Neural crest cell (in vitro differentiated cells): ENCODE measurements around the gene GRM4. TPM values are rescaled to one million over a fixed set of nuclear protein-coding genes. Genes with fewer than 3 reads are reported as not detected.

Experiments
- DNase-seq: peaks from one replicate; pipeline ENCODE4 v3.0.0; 2021; ENCODE audit warnings: low read depth, mixed read lengths, low spot score
- H3K27ac Mint-ChIP-seq: one replicate; pipeline ENCODE4 v1.8.0; 2021; ENCODE audit warnings: mild to moderate bottlenecking, mixed read lengths; ENCODE audit not compliant: unreplicated experiment
- H3K27me3 Mint-ChIP-seq: 2 replicates; pipeline ENCODE4 v1.8.0; 2021; ENCODE audit warnings: low read depth, mild to moderate bottlenecking, mixed read lengths
- H3K36me3 Mint-ChIP-seq: 2 replicates; pipeline ENCODE4 v1.8.0; 2021; ENCODE audit warnings: low read depth, mild to moderate bottlenecking, mixed read lengths
- H3K4me1 Mint-ChIP-seq: 2 replicates; pipeline ENCODE4 v1.8.0; 2021; ENCODE audit warnings: mixed read lengths
- H3K4me3 Mint-ChIP-seq: one replicate; pipeline ENCODE4 v1.8.0; 2021; ENCODE audit warnings: mild to moderate bottlenecking, mixed read lengths
- H3K9me3 Mint-ChIP-seq: 2 replicates; pipeline ENCODE4 v1.8.0; 2021; ENCODE audit warnings: mixed read lengths
- CTCF ChIP-seq: fragments of 200-600 bp; sonication (generic); conservative IDR thresholded peaks from 2 replicates; pipeline ENCODE4 v1.5.0; 2021; ENCODE audit warnings: antibody characterized with exemption, mild to moderate bottlenecking
- total RNA-seq: library from RNA; stranded (reverse); gene quantifications from 2 replicates; pipeline ENCODE4 v1.2.1, GENCODE V29; 2021

GRM4 gene
- total RNA-seq, 1 donor from 2014 or later, result not detected

GRCh38 chr6:34049395-34050342 is 96.2 kb downstream of the GRM4 start:
- Mint-ChIP-seq H3K4me1 (peaks cover 4% of the 10 kb centered on the region), H3K36me3 (no peaks in the 10 kb centered on the region), H3K4me3 (no peak overlapping the region), H3K27me3 (peaks cover 17% of the 10 kb centered on the region), H3K27ac (no peak overlapping the region), H3K9me3 (no peaks in the 10 kb centered on the region)
- no peak for DNase-seq
- TF ChIP-seq CTCF, result no peak

- H3K4me3 Mint-ChIP-seq, result no peak overlapping the region
- H3K36me3 Mint-ChIP-seq, result no peaks in the 10 kb centered on the region
- H3K27ac Mint-ChIP-seq, result no peak overlapping the region
- peaks cover 4% of the 10 kb centered on the region for H3K4me1 Mint-ChIP-seq
- no peaks in the 10 kb centered on the region for H3K9me3 Mint-ChIP-seq
- H3K27me3 Mint-ChIP-seq, result peaks cover 17% of the 10 kb centered on the region
- no peak for DNase-seq
- no peak for TF ChIP-seq CTCF
These were observed 97.7 kb downstream of the GRM4 start for GRCh38 chr6:34047913-34048867.

- H3K4me1 Mint-ChIP-seq, result peaks cover 4% of the 10 kb centered on the region
- peaks cover 17% of the 10 kb centered on the region for H3K27me3 Mint-ChIP-seq
- H3K4me3 Mint-ChIP-seq, result no peak overlapping the region
- no peaks in the 10 kb centered on the region for H3K36me3 Mint-ChIP-seq
- no peak for DNase-seq
- H3K27ac Mint-ChIP-seq, result no peak overlapping the region
- no peaks in the 10 kb centered on the region for H3K9me3 Mint-ChIP-seq
- TF ChIP-seq CTCF, result no peak
These were observed 99.3 kb downstream of the GRM4 start for GRCh38 chr6:34046617-34047016.

- no peak overlapping the region for H3K27ac Mint-ChIP-seq
- no peaks in the 10 kb centered on the region for H3K9me3 Mint-ChIP-seq
- DNase-seq, result no peak
- peaks cover 17% of the 10 kb centered on the region for H3K27me3 Mint-ChIP-seq
- H3K4me3 Mint-ChIP-seq, result no peak overlapping the region
- TF ChIP-seq CTCF, result no peak
- H3K4me1 Mint-ChIP-seq, result peaks cover 4% of the 10 kb centered on the region
- no peaks in the 10 kb centered on the region for H3K36me3 Mint-ChIP-seq
These were observed 100.1 kb downstream of the GRM4 start for GRCh38 chr6:34045771-34046170.

GRCh38 chr6:34044945-34045595 is 100.8 kb downstream of the GRM4 start:
- Mint-ChIP-seq H3K27me3 (peaks cover 17% of the 10 kb centered on the region), H3K4me1 (peaks cover 4% of the 10 kb centered on the region), H3K36me3 (no peaks in the 10 kb centered on the region), H3K9me3 (no peaks in the 10 kb centered on the region), H3K4me3 (no peak overlapping the region), H3K27ac (no peak overlapping the region)
- DNase-seq, result no peak
- no peak for TF ChIP-seq CTCF
